CD4-positive, alpha-beta T cell treated with Interleukin-4 for 4 hours (primary cell): ENCODE data around the gene IRGQ.
"Not testable (repeated sequence)": the region's sequence is repeated elsewhere in the genome, so short reads cannot be mapped to it uniquely, and the experiment has no call there.

Source experiments
- DNase-seq: peaks from one replicate; pipeline ENCODE4 v3.0.0-alpha.2; 2020

IRGQ gene

GRCh38 chr19:43595999-43596841, at the start of gene IRGQ, which contains the start of gene ZNF576:
Gene IRGQ, minus strand, starts transcription at chr19:43596134. Its CDS starts 796 bp downstream, at chr19:43595338.
Gene ZNF576, plus strand, starts transcription at chr19:43596595. Its CDS starts 514 bp downstream, at chr19:43597109.
- peak; percentile 99 for DNase-seq

- no peak for DNase-seq
Observed at GRCh38 chr19:43644181-43644580, 48.2 kb upstream of the IRGQ start.

GRCh38 chr19:43643326-43643725, 47.4 kb upstream of the IRGQ start:
- no peak for DNase-seq

GRCh38 chr19:43642531-43642930, 46.6 kb upstream of the IRGQ start:
- DNase-seq: no peak

DNA sequence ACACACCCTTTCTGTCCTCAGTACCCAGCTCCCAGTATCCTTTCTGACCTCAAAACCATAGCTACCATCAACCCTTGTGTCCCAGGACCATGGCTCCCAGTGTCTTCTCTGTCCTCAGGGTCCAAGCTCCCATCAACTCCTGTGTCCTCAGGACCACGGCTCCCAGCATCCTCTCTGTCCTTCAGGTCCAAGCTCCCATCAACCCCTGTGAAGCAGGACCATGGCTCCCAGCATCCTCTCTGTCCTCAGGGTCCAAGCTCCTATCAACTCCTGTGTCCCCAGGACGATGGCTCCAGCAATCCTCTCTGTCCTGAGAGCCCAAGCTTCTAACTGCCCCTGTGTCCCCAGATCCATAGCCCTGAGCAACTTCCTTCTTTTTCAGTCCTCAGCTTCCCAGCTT, 45.4 kb upstream of the IRGQ start:
- DNase-seq: no peak

- DNase-seq: no peak
Observed at GRCh38 chr19:43640424-43640757, 44.5 kb upstream of the IRGQ start.

DNA sequence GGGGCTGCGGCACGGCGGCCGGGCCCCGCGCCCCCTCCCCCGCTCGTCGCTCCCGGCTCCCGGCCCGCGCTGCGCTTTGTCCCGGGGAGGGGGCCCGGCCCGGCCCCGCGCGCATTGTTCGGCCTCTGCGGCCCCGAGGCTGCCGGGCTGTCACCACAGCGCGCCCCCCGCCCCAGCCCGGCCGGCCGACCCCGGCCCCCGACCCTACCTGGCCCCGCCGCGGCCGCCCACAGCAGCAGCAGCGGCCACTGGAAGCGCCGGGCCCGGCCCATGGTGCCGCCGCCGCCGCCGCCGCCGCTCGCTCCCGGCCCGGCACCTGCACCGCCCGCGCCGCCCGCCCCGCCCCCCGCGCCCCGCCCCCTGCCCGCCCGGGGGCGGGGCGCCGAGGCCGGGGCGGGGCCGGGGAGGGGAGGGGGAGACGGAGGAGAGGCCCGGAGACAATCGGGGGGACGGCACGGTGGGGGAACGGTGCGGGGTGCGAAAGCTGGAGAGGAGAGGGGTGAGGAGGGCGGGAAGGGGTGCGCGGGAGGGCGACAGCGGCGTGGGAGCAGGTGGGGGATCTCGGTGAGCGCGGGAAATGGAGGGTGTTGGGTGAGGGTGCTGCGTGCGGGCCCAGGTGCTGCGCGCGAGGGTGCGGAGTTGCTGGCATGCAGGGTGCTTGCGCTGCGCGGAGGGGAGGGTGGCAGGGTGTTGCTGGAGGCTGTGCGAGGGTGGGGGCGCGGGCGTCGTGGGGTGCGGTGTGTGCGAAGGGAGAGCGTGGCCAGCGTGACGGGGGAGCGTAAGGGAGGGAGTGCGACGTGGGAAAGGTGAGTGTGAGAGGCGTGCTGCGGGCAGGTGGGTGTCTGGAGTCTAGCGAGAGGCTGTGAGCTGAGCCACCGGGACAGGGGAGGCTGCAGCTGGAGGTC, 43.8 kb upstream of the IRGQ start, which contains the start of gene CADM4:
CADM4 (minus strand) TSS at position 332 of the 905 bp plus-strand sequence; CDS start at position 272, 60 bp downstream.
- DNase-seq: peak; percentile 31

DNA sequence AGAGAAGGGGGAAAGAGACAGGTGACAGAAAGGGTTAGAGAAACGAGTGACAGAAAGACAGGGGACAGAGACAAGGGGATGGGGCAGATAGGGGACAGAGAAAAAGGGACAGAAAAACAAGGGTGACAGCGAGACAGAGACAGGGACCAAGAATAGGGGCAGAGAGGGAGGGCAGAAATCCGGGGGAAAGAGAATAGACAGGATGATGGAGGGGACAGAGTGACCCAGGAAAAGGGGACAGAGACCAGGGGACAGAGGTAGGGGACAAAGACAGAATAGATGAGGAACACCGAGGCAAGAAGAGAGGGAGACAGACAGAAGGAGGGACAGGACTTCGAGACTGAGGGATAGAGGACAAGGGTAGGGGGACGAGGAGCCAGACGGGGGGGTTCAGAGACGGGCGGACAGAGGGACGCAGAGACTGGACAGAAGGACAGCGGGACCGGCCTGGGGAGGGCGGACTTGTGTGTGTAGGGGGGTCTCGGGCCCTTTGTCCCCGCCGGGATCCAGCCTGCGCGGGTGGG, 43.1 kb upstream of the IRGQ start:
- DNase-seq: no peak

GRCh38 chr19:43638214-43638994, 42.5 kb upstream of the IRGQ start:
- DNase-seq: no peak

- DNase-seq: no peak
Observed at GRCh38 chr19:43636121-43636683, 40.3 kb upstream of the IRGQ start.

- DNase-seq: not testable (repeated sequence)
Observed at GRCh38 chr19:43635561-43635940, 39.6 kb upstream of the IRGQ start.

DNA sequence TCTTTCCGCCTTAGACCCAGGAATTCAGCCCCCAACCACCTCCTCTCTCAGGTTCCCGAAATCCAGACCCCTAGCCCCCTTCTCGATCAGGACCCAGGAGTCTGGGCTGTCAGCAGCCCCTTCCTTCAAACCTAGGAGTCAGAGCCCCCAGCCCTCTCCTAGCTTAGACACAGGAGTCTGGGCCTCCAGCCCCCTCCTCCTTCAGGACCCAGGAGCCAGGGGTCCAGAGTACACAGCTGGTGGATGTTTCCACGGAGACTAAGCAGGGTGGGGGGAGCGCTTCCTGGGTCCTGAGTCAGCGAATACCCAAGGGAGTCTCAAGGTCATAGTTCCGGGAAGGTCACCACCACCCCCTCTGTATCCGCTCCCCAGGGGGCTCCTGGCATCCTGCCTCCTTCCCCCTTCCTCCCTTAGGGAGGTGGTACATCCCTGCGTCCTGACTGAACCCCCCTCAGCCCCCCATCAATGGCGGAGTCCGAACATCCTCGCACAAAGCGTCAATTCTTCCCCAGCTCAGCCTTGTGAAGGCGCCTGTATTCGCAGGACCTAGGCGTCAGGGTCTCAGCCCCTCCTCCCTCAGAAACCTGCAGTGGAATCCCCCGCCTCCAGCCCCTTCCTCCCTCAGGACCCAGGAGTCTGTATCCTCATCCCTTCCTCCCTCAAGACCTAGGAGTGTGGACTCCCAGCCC, 39.1 kb upstream of the IRGQ start:
- DNase-seq: no peak

- no peak for DNase-seq
Observed at GRCh38 chr19:43634506-43634871, 38.6 kb upstream of the IRGQ start.

DNA sequence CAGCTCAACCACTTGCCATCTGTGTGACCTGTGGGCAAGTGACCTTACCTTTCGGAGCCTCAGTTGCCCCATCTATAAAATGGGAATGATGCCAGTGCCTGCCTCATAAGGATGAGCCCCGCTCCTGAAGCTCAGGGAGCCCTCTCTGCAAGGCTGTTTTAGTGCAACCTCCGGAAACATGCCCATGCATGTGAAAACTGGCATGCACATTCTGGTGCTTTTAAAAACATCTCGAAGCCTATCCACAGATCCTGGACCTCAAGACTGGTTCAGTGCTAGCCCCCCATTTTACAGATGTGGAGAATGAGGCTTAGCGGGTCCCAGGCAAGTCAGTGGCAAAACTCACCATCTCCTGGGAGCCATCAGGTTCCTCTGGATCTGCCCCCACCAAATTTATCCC, 38.1 kb upstream of the IRGQ start:
- DNase-seq: no peak

DNA sequence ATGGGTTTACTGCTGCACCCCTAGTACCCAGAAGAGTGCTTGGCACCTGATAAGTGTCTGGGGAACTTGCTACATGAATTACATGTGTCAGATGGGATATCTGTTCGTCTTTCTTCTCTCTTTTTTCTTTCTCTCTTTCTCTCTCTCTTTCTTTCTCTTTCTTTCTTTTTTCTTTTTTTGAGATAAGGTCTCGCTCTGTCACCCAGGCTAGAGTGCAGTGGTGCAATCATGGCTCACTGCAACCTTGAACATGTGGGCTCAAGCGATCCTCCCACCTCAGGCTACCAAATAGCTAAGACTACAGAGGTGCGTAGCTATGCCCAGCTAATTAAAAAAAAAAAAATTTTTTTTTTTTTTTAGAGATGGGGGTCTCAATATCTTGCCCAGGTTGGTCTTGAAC, 37.6 kb upstream of the IRGQ start:
- no peak for DNase-seq

DNA sequence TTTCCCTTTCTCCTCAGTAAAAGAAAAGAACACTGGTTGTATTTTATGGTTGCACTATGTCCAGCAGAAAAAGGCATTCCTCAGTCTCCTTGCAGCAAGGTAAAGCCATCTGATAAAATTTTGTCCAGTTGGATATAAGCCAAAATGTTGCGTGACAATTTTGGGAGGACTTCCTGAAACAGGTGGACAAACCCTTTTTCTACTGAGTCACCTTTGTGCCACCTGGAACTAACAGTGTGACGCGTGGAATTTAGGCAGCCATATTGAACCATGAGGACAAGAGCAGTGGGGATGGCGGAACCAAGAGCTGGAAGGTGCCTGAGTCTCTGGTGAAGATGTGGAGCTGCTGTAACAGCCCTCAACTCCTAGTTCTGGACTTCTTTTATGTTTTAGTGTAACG, 35.6 kb upstream of the IRGQ start:
- no peak for DNase-seq

DNA sequence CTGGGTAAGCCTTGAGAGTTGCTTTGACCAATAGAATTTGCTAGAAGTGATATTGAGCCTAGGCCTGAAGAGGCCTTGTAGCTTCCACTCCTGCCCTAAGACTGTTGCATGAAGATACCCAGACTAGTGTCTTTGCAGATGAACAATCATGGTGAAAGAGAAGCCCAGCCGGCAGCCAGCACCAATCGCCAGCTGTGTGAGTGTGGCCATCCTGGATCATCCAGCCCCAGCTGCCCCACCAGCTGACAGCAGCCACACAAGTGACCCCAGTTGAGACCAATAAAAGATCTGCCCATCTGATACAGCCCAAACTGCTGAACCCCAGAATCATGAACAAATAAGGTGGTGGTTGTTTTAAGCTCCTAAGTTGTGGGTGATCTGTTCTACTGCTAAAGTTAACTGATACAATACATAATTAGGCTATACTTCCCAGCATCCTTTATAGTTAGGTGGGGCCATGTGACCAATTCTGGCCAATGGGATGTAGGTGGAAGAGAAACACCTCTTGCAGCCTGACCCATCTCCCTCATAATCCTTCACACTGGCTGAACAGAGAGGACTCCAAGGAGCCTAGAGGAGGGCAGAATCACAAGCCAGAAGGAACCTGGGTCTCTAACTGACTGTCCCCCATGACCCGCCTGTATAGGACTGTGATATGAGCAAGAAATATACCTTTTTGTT, 32.9 kb upstream of the IRGQ start:
- no peak for DNase-seq

DNA sequence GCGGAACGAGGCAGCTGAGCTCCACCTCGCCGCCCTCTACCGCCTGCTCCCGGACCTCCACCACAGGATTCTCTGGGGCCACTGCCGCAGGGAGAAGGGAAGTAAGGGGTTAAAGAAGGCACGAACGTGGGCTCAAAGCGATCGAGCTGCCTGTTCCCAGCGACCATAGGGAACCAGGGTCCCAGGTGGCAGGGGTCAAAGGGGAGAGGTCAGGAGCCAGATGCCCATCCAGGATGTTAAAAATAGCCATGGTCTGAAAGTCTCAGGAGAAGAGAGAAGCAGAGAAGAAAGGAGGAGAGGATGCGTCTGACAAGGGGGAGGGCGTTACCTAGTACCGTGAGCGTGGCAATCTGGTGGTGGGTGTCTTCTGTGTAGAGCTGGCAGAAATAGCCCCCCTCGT, 30.9 kb upstream of the IRGQ start:
- no peak for DNase-seq

DNA sequence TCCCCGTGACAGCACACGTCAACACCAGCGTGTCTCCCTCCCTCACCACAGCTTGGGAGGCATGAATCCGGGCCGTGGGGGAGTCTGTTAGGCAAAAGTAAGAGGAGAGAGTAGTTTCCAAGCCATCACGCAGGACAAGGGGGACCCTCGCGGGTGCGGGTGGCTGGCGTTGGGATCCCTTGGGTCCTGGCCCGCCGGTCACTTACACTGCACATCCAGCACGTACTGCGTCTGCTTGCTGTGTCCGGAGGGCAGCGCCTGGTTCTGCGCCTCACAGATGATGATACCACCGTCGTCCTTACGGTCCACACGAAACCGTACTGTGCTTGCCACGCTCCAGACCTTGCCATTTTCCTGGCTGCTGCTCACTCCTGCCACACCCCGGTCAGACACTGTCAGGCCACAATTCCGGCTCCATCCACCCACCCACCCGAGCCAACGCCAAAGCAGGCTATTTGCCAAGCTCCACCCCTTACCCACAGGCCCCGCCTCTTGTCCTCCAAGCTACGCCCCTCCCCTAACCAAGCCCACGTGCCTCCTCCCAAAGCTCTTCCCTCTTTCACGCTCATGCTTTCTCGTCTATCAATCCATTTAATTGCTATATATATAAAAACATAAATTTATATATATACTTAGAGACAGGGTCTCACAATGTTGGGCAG, 30.1 kb upstream of the IRGQ start:
- DNase-seq: no peak

DNA sequence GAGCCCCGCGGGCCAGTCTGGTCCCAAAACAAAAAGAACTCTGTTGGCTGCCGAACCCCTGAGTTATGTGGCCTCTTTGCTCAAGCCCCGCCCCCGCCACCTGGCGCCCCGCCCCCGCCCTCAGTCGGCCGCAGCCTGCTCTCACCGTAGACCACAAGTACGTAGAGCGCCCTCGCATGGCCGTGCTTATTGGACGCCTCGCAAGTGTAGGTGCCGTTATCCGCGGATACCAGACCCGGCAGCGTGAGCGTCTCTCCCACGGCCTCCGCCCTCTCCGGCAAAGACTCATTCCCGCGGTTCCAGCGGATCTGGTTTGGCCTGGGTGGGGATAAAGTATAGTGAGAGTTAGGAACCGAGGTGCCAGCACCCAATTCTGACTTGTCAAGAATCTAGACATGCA, 29.0 kb upstream of the IRGQ start:
- peak; percentile 81 for DNase-seq
